GM20000 (cell line): ENCODE results near the gene SLC22A8.

Source experiments
- DNase-seq: peaks from one replicate; pipeline ENCODE4 v3.0.0; 2012; ENCODE audit warnings: low spot score
- CTCF ChIP-seq: IDR thresholded peaks from 2 replicates; pipeline ENCODE4 v1.5.1; 2012; ENCODE audit warnings: mild to moderate bottlenecking, control low read depth; ENCODE audit errors: extremely low read depth, missing control alignments

SLC22A8 gene

GRCh38 chr11:62985041-62985750 is 30.4 kb downstream of the SLC22A8 start:
- no peak for DNase-seq
- TF ChIP-seq CTCF = no peak

- DNase-seq = no peak
- no peak for TF ChIP-seq CTCF
These were observed 31.1 kb downstream of the SLC22A8 start, which contains the start of gene SLC22A6 for GRCh38 chr11:62984451-62984991. Gene SLC22A6, minus strand, starts transcription at chr11:62984967. Its CDS starts 277 bp downstream, at chr11:62984690.

GRCh38 chr11:62983536-62984199 is 32.0 kb downstream of the SLC22A8 start:
- no peak for TF ChIP-seq CTCF
- DNase-seq = no peak

- DNase-seq = no peak
- TF ChIP-seq CTCF = no peak
These were observed 33.9 kb downstream of the SLC22A8 start for GRCh38 chr11:62981743-62982142.

- TF ChIP-seq CTCF = no peak
- no peak for DNase-seq
These were observed 35.4 kb downstream of the SLC22A8 start for GRCh38 chr11:62980133-62980760.

GRCh38 chr11:62976109-62976508 is 39.5 kb downstream of the SLC22A8 start:
- TF ChIP-seq CTCF = no peak
- no peak for DNase-seq
